Calu3 (cell line): ENCODE measurements around the gene FBL. TPM values are rescaled to one million over a fixed set of nuclear protein-coding genes. Genes with fewer than 3 reads are reported as not detected.

Experiments used
- BruUV-seq: library from RNA; stranded (reverse); fragments of 400-500 nt; replicated peaks from 2 replicates; lab custom pipeline; 2021; lab: Mats Ljungman, UMichigan
- CTCF ChIA-PET: fragments of 300-600 bp; sonication (Branson Sonifier 250); formaldehyde crosslinking; loops from one replicate; lab custom pipeline; 2022; ENCODE audit warnings: antibody characterized with exemption; lab: Charles Lee
- DNase-seq: peaks from one replicate; pipeline ENCODE4 v3.0.0; 2022
- H3K27ac Mint-ChIP-seq: one replicate; pipeline ENCODE4 v1.8.0; 2022; ENCODE audit warnings: mixed read lengths; ENCODE audit not compliant: unreplicated experiment
- H3K27me3 Mint-ChIP-seq: one replicate; pipeline ENCODE4 v1.8.0; 2022; ENCODE audit warnings: mixed read lengths; ENCODE audit not compliant: unreplicated experiment
- H3K36me3 Mint-ChIP-seq: one replicate; pipeline ENCODE4 v1.8.0; 2022; ENCODE audit warnings: mild to moderate bottlenecking, moderate library complexity, mixed read lengths; ENCODE audit not compliant: insufficient read depth, unreplicated experiment
- H3K4me1 Mint-ChIP-seq: one replicate; pipeline ENCODE4 v1.8.0; 2022; ENCODE audit warnings: mild to moderate bottlenecking, low read depth, mixed read lengths; ENCODE audit not compliant: unreplicated experiment
- H3K4me3 Mint-ChIP-seq: one replicate; pipeline ENCODE4 v1.8.0; 2022; ENCODE audit warnings: mild to moderate bottlenecking, low read depth, moderate library complexity, mixed read lengths; ENCODE audit not compliant: unreplicated experiment
- H3K9me3 Mint-ChIP-seq: one replicate; pipeline ENCODE4 v1.8.0; 2022; ENCODE audit warnings: low read depth, mixed read lengths; ENCODE audit not compliant: unreplicated experiment
- CTCF ChIP-seq: fragments of 200-600 bp; IDR thresholded peaks from one replicate; pipeline ENCODE4 v1.8.0; 2022; ENCODE audit warnings: antibody characterized with exemption; ENCODE audit not compliant: unreplicated experiment
- intact Hi-C: fragments of 100-400 bp; cut with micrococcal nuclease; formaldehyde crosslinking; loops from one replicate; pipeline ENCODE4 v1.10.0; 2022; ENCODE audit not compliant: unreplicated experiment
- total RNA-seq: library from RNA; stranded (reverse); gene quantifications from 2 replicates; pipeline ENCODE4 v1.2.3, GENCODE V29; 2022

FBL gene
- total RNA-seq, 1 experiment from 2014 or later: 724 TPM

GRCh38 chr19:39838569-39838968 lies 7.6 kb downstream of the FBL start:
- no peak overlapping the region for H3K27ac Mint-ChIP-seq
- no TSS peak for BruUV-seq

GRCh38 chr19:39837978-39838377 lies 8.2 kb downstream of the FBL start:
- no peak for TF ChIP-seq CTCF
- no peak for DNase-seq
- H3K4me1 Mint-ChIP-seq: peaks cover 42% of the 10 kb centered on the region
- BruUV-seq: no TSS peak
- no peak overlapping the region for H3K4me3 Mint-ChIP-seq
- CTCF ChIA-PET: no interaction called here
- H3K27me3 Mint-ChIP-seq: no peaks in the 10 kb centered on the region
- H3K36me3 Mint-ChIP-seq: peaks cover 87% of the 10 kb centered on the region
- H3K27ac Mint-ChIP-seq: peak overlapping the region; percentile 62
- no peaks in the 10 kb centered on the region for H3K9me3 Mint-ChIP-seq
- intact Hi-C loops: no loop called here

More at GRCh38 chr19:39838569-39838968, 7.6 kb downstream of the FBL start:
- no peak overlapping the region for H3K4me3 Mint-ChIP-seq
- DNase-seq: no peak
- H3K27me3 Mint-ChIP-seq: no peaks in the 10 kb centered on the region
- peaks cover 45% of the 10 kb centered on the region for H3K4me1 Mint-ChIP-seq
- peaks cover 84% of the 10 kb centered on the region for H3K36me3 Mint-ChIP-seq
- no peaks in the 10 kb centered on the region for H3K9me3 Mint-ChIP-seq
- TF ChIP-seq CTCF: no peak
- intact Hi-C loops: no loop called here
- CTCF ChIA-PET: no interaction called here

GRCh38 chr19:39834287-39834841 lies 11.8 kb downstream of the FBL start:
- Mint-ChIP-seq H3K4me3 (peak overlapping the region; percentile 81), H3K27me3 (no peaks in the 10 kb centered on the region), H3K36me3 (peaks cover 86% of the 10 kb centered on the region), H3K9me3 (no peaks in the 10 kb centered on the region), H3K4me1 (peaks cover 39% of the 10 kb centered on the region), H3K27ac (peak overlapping the region; percentile 68)
- DNase-seq: no peak
- intact Hi-C loops: no loop called here
- no peak for TF ChIP-seq CTCF
- no TSS peak for BruUV-seq
- CTCF ChIA-PET: interaction anchor here (0.6 to 1.6 kb wide), 6 partner anchors 9 to 304 kb away, joined by 3 to 22 read pairs (median 6); partner anchors contain the start of genes FBL and PSMC4

- BruUV-seq: no TSS peak
Measured at GRCh38 chr19:39833464-39834286, 12.5 kb downstream of the FBL start, which contains the start of gene DYRK1B. Gene DYRK1B (minus strand): TSS chr19:39834162. CDS start chr19:39831867, 2,295 bp downstream.

More at GRCh38 chr19:39833464-39834286, 12.5 kb downstream of the FBL start, which contains the start of gene DYRK1B:
- no peaks in the 10 kb centered on the region for H3K9me3 Mint-ChIP-seq
- no peaks in the 10 kb centered on the region for H3K27me3 Mint-ChIP-seq
- H3K27ac Mint-ChIP-seq: peak within 1 kb of the TSS; percentile 68
- TF ChIP-seq CTCF: no peak
- intact Hi-C loops: no loop called here
- DNase-seq: peak; percentile 98
- CTCF ChIA-PET: interaction anchor here (0.6 to 1.6 kb wide), 8 partner anchors 10 to 398 kb away, joined by 3 to 22 read pairs (median 4); partner anchors contain the start of genes FBL, PSMC4 and RPS16
- H3K4me1 Mint-ChIP-seq: peaks cover 35% of the 10 kb centered on the region
- H3K36me3 Mint-ChIP-seq: peaks cover 86% of the 10 kb centered on the region
- peak within 1 kb of the TSS; percentile 81 for H3K4me3 Mint-ChIP-seq
